Measurements from ENCODE around the gene RAB8A. TPM values are rescaled to one million over a fixed set of nuclear protein-coding genes. Genes with fewer than 3 reads are reported as not detected.
A peak's percentile ranks its signal among the peaks of the same experiment; 100 is the strongest.

The RAB8A gene
- total RNA-seq, 1 experiment from 2014 or later, result 126 TPM

GRCh38 chr19:16112778-16113177 lies 1.1 kb downstream of the RAB8A start:
- BruUV-seq (replicated peaks), result no TSS peak
- Histone ChIP-seq H3K27ac (ENCODE audit: low read depth, low read length, poor library complexity, severe bottlenecking) (peak overlapping the region; percentile 95), H3K27me3 (replicated peaks; ENCODE audit: insufficient read depth, low read depth, low read length, poor library complexity) (no peaks in the 10 kb centered on the region), H3K36me3 (ENCODE audit: insufficient read depth, low read length, poor library complexity, severe bottlenecking) (peaks cover 2% of the 10 kb centered on the region), H3K9me3 (ENCODE audit: low read depth, low read length, poor library complexity, severe bottlenecking) (no peaks in the 10 kb centered on the region), H3K4me1 (ENCODE audit: insufficient read depth, low read length, poor library complexity, severe bottlenecking) (peaks cover 17% of the 10 kb centered on the region), H3K4me3 (ENCODE audit: low read depth, low read length, poor library complexity, severe bottlenecking) (peak overlapping the region; percentile 90)
- DNase-seq (ENCODE audit: low spot score), result no peak
- TF ChIP-seq CTCF (conservative IDR thresholded peaks at IDR 0.05; ENCODE audit: low read depth, low read length) (no peak), EZH2 (IDR thresholded peaks at IDR 0.05; ENCODE audit: borderline replicate concordance, low read depth, low read length, poor library complexity, severe bottlenecking) (no peak)
- intact Hi-C loops (cut with micrococcal nuclease; ENCODE audit: unreplicated experiment), result no loop called here
- ChIA-PET POLR2A (ENCODE audit: low non-redundant PET) (no interaction called here), CTCF (no interaction called here)

- POLR2A ChIA-PET (ENCODE audit: low non-redundant PET), result no interaction called here
- CTCF ChIA-PET, result no interaction called here
- no peaks in the 10 kb centered on the region for H3K27me3 ChIP-seq (replicated peaks; ENCODE audit: insufficient read depth, low read depth, low read length, poor library complexity)
- peak; percentile 35 for DNase-seq (ENCODE audit: low spot score)
- TF ChIP-seq CTCF (conservative IDR thresholded peaks at IDR 0.05; ENCODE audit: low read depth, low read length) (no peak), EZH2 (IDR thresholded peaks at IDR 0.05; ENCODE audit: borderline replicate concordance, low read depth, low read length, poor library complexity, severe bottlenecking) (no peak)
- no peaks in the 10 kb centered on the region for H3K9me3 ChIP-seq (ENCODE audit: low read depth, low read length, poor library complexity, severe bottlenecking)
- intact Hi-C loops (cut with micrococcal nuclease; ENCODE audit: unreplicated experiment), result no loop called here
- H3K36me3 ChIP-seq (ENCODE audit: insufficient read depth, low read length, poor library complexity, severe bottlenecking), result peaks cover 12% of the 10 kb centered on the region
- H3K27ac ChIP-seq (ENCODE audit: low read depth, low read length, poor library complexity, severe bottlenecking), result no peak overlapping the region
- H3K4me1 ChIP-seq (ENCODE audit: insufficient read depth, low read length, poor library complexity, severe bottlenecking), result peaks cover 17% of the 10 kb centered on the region
- BruUV-seq (replicated peaks), result no TSS peak
- no peak overlapping the region for H3K4me3 ChIP-seq (ENCODE audit: low read depth, low read length, poor library complexity, severe bottlenecking)
Observed at GRCh38 chr19:16113727-16114126, 2.0 kb downstream of the RAB8A start.

GRCh38 chr19:16115301-16116039 lies 3.8 kb downstream of the RAB8A start:
- DNase-seq (ENCODE audit: low spot score), result no peak
- intact Hi-C loops (cut with micrococcal nuclease; ENCODE audit: unreplicated experiment), result no loop called here
- no TSS peak for BruUV-seq (replicated peaks)
- H3K9me3 ChIP-seq (ENCODE audit: low read depth, low read length, poor library complexity, severe bottlenecking), result no peaks in the 10 kb centered on the region
- no peaks in the 10 kb centered on the region for H3K27me3 ChIP-seq (replicated peaks; ENCODE audit: insufficient read depth, low read depth, low read length, poor library complexity)
- H3K27ac ChIP-seq (ENCODE audit: low read depth, low read length, poor library complexity, severe bottlenecking), result no peak overlapping the region
- H3K36me3 ChIP-seq (ENCODE audit: insufficient read depth, low read length, poor library complexity, severe bottlenecking), result peaks cover 19% of the 10 kb centered on the region
- CTCF ChIA-PET, result no interaction called here
- no peak overlapping the region for H3K4me3 ChIP-seq (ENCODE audit: low read depth, low read length, poor library complexity, severe bottlenecking)
- H3K4me1 ChIP-seq (ENCODE audit: insufficient read depth, low read length, poor library complexity, severe bottlenecking), result peaks cover 17% of the 10 kb centered on the region
- POLR2A ChIA-PET (ENCODE audit: low non-redundant PET), result no interaction called here
- TF ChIP-seq EZH2 (IDR thresholded peaks at IDR 0.05; ENCODE audit: borderline replicate concordance, low read depth, low read length, poor library complexity, severe bottlenecking), result no peak
- no peak for TF ChIP-seq CTCF (conservative IDR thresholded peaks at IDR 0.05; ENCODE audit: low read depth, low read length)

All from A673 (cell line).